Stimulated activated CD8-positive, alpha-beta memory T cell treated with anti-CD3 and anti-CD28 coated beads, Interleukin-7, amount 100 ng/mL, for 48 hours (primary cell): ENCODE results near the gene WNK2.
A peak's percentile ranks its signal among the peaks of the same experiment; 100 is the strongest.
"Not testable (repeated sequence)": the region's sequence is repeated elsewhere in the genome, so short reads cannot be mapped to it uniquely, and the experiment has no call there.

Source experiments
- DNase-seq, 2 donors: peaks; one replicate each; pipeline ENCODE4 v3.0.0-alpha.2; 2020; ENCODE audit warnings: low read depth in 1 of 2; ENCODE audit errors: extremely low read depth in 1 of 2

The WNK2 gene

DNA sequence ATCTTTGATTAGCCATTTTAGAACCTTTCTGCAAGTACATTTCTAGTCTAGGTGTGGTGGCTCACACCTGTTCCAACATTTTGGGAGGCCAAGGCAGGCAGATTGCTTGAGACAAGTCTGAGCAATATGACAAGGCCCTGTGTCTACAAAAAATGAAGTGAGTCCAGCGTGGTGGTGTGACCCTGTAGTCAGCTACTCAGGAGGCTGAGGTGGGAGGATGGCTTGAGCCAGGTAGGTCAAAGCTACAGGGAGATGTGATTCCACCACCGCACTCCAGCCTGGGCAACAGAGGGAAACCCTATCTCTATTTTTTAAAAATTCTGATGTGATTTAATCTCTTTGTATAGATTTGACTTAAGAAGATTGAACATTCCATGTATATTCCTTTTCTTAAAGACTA is 171.9 kb downstream of the WNK2 start:
- no peak for DNase-seq

DNA sequence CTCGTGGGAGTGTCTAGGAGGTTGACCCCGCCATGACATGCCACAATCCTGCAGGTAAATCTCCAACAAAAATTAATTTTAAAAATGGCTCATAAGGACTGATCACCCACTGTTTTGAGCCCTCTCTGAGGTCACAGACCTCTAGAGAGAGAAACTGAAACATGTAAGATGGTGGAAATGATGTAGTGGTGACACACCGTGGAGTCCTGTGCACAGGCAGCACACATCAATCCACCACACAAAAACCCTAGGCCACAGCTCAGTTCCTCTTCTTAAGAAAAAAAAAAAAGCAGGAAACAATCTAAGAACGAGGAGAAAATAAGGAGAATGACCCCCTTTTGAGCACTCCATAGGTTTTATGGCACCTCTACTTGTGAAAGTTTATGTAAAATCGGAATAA is 173.7 kb downstream of the WNK2 start:
- DNase-seq = peak in 1 of 2 donors; percentile 6

DNA sequence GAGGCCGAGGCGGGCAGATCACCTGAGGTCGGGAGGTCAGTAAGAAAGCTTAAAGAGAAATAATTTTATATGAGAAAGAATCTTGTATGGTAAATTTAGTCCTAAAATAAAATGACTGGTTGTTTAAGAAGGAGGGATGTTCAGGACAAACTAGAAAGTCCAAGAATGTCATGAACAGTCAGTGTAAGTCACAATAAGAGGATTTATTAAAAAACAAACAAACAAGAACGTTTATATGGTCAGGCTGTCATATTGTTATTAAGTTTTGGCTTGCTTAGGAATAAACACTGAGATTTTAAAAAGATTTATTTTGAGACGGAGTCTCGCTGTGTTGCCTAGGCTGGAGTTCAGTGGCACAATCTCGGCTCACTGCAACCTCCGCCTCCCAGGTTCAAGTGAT is 176.0 kb downstream of the WNK2 start:
- DNase-seq = not testable (repeated sequence)

DNA sequence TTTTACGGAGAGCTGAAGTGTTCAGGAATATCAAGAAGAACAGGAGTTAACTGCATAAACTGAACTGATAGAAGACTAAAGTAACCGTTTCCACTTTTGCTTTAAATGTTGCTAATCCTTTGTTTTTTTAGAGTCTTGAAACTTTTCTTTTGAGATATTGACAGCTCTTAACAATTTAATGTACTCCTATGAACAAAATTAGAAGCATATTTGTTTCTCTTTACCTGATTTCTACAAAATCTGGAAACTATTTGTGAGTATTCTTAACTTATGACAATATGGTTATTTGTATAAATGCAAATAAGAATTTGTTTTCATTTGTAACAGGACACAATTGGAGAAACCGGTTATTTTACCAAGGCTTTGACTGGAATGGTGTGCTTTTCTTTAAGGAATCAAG is 178.1 kb downstream of the WNK2 start:
- DNase-seq = no peak

DNA sequence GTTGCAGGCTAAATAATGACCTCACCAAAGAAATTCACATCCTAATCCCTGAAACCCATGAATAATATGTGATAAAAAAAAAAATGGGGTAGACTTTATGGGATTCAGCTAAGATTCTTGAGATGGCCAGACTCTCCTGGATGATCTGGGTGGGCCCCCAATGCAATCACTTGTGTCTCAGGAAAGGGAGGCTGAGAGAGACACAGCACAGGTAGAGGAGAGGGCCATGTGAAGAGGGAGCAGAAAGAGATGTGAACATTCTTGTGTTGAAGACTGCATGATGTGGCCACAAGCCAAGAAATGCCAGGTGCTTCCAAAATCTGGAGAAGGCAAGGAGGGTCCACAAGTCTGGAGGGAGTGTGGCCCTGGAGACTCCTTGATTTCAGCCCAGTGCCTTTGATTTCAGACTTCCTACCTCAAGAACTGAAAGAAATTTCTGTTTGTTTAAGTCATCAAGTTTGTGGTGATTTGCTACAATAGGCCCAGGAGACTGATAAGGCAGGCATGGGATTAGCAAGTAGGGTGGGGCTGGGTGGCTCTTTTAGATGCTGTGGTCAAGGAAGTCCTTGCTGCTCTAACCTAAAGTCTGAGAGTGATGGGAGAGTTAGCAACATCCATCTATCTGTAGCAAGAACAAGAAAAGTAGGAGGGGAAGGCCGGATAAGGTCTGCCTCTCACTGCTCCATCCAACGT is 180.9 kb downstream of the WNK2 start:
- no peak for DNase-seq

DNA sequence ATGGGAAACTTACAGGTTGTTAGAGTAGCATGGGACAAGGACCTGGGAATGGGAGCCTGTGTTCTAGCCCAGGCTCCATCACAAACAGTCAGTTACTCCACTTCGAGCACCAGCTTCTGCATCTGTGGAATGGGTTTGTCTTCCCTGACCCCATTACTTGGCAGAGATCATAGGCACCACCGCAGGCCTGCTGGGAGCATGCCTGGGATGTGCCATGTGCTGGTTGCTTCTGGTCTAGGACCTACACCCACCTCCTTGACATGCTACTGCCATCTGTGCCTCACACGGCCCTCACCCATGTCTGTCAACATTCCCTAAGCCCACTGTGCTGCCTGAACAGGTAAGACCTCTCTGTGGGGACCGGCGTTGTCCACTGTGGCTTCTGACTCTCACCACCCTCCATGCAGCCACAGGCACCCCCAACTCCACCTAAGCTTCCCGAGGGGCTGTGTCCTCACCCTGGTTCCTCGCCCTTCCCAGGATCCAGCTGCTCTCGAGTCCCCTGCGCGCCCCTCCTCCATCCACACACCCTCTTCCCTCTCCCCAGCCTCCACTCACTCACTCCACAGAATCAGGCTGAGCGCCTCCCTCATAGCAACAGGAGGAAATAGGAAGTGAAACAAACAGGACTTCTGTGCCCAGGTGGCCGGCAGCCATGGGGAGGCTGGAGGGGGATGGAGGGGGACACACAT is 181.6 kb downstream of the WNK2 start:
- no peak for DNase-seq

DNA sequence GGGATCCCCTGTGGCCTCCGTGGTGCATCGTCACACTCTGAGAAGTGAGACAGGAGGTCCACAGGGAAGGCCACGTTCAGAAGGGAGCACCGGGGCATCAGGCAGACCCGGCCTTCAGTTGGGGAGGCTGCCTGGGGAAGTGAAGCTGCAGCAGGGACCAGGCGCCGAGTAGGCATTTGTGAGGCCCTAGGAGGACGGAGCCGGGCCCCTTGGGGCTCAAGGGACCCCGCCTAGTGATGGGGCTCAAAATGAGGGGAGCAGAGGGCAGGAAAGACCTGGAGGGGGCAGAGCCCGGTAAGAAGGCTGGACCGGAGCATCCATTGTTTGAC is 182.1 kb downstream of the WNK2 start:
- DNase-seq = no peak

DNA sequence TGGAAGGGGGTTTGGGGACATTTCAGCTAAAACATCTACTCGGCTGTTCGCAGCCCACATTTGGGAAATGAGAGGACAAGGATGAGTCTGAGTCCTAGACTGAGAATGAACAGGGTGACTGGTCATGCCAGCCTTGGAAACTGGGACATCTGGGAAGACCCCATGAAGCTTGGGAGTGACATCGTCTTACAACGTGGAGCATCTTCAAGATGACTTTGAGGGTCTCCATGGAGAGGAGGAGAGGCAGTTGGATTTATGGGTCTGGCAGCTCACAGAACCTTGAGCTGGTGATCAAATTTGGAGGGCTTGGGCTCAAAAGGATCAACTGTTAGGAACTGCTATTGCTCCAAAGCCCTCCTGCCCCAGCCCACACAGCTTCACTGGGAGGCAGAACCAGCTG is 182.5 kb downstream of the WNK2 start:
- DNase-seq = not testable (repeated sequence)

DNA sequence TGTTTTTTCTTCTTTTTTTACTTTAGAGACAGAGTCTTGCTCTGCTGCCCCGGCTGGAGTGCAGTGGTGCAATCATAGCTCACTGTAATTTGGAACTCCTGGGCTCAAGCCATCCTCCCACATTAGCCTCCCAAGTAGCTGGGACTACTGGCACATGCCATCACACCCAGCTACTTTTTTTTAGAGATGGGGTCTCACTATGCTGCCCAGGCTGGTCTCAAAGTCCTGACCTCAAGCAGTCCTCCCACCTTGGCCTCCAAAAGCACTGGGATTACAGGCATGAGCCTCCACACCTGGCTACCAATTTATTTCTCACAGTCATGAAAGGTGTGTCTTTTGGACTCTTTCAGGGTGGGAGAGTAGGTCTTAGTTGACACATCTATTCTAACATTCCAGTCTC is 184.5 kb downstream of the WNK2 start:
- no peak for DNase-seq

DNA sequence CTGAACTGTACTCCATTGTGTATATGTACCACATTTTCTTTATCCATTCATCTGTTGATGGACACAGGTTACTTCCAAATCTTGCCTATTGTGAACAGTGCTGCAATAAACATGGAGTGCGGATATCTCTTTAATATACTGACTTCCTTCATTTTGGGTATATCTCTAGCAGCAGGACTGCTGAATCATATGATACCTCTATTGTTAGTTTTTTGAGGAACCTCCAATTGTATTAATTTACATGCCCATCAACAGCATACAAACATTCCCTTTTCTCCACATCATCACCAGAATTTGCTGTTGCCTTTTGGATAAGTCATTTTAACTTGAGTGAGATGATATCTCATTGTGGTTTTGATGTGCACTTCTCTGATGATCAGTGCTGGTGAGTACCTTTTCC is 185.7 kb downstream of the WNK2 start:
- DNase-seq = no peak
